NCI-H748 (cell line): Measurements from ENCODE around the gene PLA2G7.
"Not testable (repeated sequence)": the region's sequence is repeated elsewhere in the genome, so short reads cannot be mapped to it uniquely, and the experiment has no call there.

ENCODE experiments used
- DNase-seq: peaks from one replicate; lab custom pipeline; 2025; ENCODE audit not compliant: unreplicated experiment; lab: John Stamatoyannopoulos, UW

The PLA2G7 gene

GRCh38 chr6:46748940-46749503, 13.8 kb upstream of the PLA2G7 start:
- no peak for DNase-seq

GRCh38 chr6:46746696-46747095, 11.5 kb upstream of the PLA2G7 start, which contains the start of gene ANKRD66:
TSS of gene ANKRD66 (plus strand) at chr6:46746933. CDS start at chr6:46751949, 5,016 bp downstream.
- DNase-seq = peak; percentile 36

GRCh38 chr6:46745973-46746372, 10.8 kb upstream of the PLA2G7 start:
- no peak for DNase-seq

GRCh38 chr6:46744159-46744725, 9.1 kb upstream of the PLA2G7 start:
- not testable (repeated sequence) for DNase-seq

GRCh38 chr6:46743425-46744158, 8.4 kb upstream of the PLA2G7 start:
- no peak for DNase-seq

- no peak for DNase-seq
These were observed 6.7 kb upstream of the PLA2G7 start for GRCh38 chr6:46741910-46742309.

- no peak for DNase-seq
These were observed 6.3 kb upstream of the PLA2G7 start for GRCh38 chr6:46741482-46741881.

- DNase-seq = no peak
These were observed 1.7 kb upstream of the PLA2G7 start for GRCh38 chr6:46736906-46737305.

- no peak for DNase-seq
These were observed 501 bp upstream of the PLA2G7 start for GRCh38 chr6:46735720-46736031.

GRCh38 chr6:46733341-46733801, 1.8 kb downstream of the PLA2G7 start:
- no peak for DNase-seq

- DNase-seq = no peak
These were observed 4.2 kb downstream of the PLA2G7 start for GRCh38 chr6:46730921-46731461.

GRCh38 chr6:46729787-46730326, 5.3 kb downstream of the PLA2G7 start:
- no peak for DNase-seq

- DNase-seq = no peak
These were observed 14.8 kb downstream of the PLA2G7 start for GRCh38 chr6:46720401-46720800.

- DNase-seq = no peak
These were observed 16.1 kb downstream of the PLA2G7 start for GRCh38 chr6:46719099-46719498.

- DNase-seq = no peak
These were observed 20.0 kb downstream of the PLA2G7 start for GRCh38 chr6:46715141-46715540.

GRCh38 chr6:46711491-46711890, 23.7 kb downstream of the PLA2G7 start:
- no peak for DNase-seq

GRCh38 chr6:46706464-46706863, 28.7 kb downstream of the PLA2G7 start:
- DNase-seq = no peak

GRCh38 chr6:46704562-46704961, 30.6 kb downstream of the PLA2G7 start:
- DNase-seq = peak; percentile 41

- DNase-seq = no peak
These were observed 35.2 kb downstream of the PLA2G7 start for GRCh38 chr6:46699970-46700369.

GRCh38 chr6:46690911-46691451, 44.2 kb downstream of the PLA2G7 start:
- DNase-seq = no peak

- no peak for DNase-seq
These were observed 44.9 kb downstream of the PLA2G7 start for GRCh38 chr6:46690141-46690755.
